Retina (tissue), 1 donor: ENCODE measurements around the gene MALAT1.

ENCODE experiments used
- DNase-seq: peaks from one replicate; pipeline ENCODE4 v3.0.0-alpha.2; 2016

The MALAT1 gene

DNA sequence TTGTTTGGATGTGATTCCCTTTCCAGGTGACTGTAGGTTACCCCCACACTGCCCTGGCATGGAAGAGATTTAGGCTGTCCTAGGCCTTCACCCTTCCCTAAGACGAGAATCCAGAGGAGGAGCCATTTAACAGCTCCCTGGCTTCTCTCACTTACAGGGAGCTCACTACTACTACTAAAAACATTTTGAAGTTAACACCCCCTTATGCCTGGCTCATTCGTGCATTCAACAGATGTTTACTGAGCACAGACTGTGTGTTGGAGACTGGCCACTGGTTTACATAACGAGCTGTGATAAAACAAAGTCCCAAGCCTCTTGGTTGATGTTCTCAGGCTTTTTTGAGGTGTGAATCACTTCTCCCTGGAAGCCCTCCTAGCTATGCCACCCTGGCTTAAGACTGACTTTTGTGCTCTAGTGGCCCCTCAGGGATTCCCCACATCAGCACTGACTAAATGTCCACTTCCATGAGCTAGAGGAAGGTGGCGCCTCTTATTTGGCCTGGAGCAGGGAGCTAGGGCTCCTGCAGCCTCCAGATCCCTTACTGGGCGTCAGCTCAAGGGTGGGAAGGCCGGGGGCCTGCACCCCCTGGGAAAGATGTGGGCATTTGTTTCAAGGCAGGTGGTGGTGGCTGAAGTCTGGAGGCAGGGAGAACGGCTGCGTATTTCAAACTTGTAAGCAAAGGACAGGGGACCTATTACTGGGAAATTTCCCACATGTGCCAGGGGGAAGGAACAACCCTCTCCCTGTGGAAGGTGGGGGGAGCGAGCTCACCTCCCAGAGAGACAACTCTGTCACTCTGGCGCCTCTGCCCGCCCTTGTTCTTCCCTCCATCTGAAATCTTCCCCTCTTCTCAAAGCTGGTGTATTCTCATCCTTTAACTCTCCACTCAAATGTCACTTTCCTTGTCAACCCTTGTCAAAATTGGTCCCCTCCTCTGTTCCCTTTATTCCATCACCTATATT, 19.4 kb upstream of the MALAT1 start:
- DNase-seq = peak; percentile 61

DNA sequence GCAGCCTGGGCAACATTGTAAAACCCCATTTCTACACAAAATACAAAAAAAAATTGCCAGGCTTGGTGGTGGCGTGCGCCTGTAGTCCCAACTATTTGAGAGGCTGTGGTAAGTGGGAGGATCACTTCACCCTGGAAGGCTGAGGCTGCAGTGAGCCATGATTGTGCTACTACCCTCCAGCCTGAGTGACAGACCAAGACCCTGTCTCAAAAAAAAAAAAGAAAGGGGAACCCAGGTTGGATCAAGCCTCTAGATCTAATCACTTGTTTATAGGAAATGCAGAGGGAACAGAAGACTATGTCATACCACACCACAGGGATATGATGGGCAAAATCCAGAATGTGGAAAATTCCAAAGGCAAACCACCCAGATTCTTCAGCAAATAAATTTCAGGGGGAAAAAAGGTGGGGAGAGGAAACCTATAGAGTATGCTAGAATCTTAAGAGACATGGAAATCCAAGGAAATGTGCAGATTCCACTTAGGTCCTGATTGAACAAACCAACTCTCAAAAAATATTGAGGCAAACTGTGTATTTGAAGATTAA, 16.5 kb upstream of the MALAT1 start:
- DNase-seq = no peak

GRCh38 chr11:65485920-65486219, 13.0 kb upstream of the MALAT1 start:
- no peak for DNase-seq

DNA sequence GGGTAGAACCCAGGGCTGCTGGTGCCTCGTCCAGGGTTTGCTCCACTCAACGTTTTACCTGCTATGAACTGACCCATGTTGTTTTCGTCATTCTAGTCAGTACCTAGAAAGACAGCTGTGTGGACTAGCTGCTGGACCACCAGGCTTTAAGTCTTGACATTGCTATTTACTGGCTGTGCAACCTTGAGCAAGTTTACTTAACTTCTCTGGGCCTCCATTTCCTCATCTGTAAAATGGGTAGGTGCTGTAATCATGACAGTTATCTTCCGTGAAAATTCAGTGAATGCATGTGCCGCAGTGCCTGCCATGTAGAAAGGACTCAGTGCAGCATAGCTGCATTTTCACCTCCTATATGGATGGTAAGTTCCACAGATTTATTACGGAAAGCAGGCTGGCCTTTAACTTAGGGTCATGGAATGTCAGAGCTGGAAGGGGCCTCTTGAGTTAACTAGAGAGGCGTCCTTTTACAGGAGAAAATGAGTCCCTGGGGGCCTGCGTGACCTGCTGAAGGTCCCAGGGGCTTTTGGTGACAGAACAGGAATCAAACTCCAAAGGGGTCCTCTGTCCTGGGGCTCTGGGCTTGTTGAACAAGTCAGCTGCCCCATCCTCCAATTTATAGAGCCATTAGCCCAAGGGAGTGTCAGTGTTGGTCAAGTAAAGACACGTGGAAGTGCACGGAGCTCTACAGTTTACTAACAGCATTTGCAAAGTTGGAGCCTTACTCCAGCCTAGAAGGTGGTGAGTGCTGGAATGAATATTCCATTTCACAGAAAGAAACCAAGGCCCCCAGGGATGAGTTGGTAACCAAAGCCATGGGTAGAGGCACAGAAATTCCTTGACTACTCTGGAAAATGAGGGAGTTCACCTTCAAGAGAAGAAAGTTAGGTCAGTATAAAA, 12.0 kb upstream of the MALAT1 start:
- no peak for DNase-seq

- DNase-seq = peak; percentile 98
Measured at GRCh38 chr11:65487467-65488272, 11.2 kb upstream of the MALAT1 start.

DNA sequence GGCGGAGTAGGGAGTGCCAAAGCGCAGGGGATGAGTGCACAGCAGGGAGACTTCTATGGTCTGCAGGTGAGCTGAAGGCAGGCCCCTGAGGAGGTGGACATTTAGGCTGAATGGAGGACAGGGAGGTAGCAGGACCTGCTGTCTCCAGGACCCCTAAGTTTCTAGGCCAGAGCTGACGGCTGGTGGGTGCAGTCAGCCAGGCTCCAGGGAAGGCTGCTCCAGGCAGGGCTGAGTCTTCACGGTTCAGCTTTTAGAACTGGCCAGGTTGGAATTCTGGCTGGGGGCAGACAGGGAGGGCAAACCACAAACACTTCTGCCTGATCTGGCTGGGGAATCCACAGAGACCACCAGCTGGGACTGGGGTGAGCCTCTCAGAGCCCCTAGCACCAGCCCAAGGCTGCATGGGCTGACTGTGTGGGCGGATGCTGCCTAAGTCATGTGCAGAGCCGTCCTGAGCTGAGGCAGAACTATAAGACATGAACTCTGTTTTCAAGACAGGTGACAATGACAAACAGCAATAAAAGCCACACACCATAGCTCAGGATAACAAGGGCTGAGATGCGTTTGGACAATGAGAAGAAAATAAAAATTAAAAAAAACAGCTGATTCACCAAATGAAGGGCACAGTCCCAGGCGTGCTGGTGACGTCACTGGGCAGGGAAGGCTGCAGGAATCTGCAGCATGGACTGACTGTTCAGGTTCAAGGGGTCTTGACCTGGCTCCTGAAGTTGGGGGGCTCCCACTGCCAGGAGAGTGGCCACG, 10.4 kb upstream of the MALAT1 start:
- peak; percentile 32 for DNase-seq

DNA sequence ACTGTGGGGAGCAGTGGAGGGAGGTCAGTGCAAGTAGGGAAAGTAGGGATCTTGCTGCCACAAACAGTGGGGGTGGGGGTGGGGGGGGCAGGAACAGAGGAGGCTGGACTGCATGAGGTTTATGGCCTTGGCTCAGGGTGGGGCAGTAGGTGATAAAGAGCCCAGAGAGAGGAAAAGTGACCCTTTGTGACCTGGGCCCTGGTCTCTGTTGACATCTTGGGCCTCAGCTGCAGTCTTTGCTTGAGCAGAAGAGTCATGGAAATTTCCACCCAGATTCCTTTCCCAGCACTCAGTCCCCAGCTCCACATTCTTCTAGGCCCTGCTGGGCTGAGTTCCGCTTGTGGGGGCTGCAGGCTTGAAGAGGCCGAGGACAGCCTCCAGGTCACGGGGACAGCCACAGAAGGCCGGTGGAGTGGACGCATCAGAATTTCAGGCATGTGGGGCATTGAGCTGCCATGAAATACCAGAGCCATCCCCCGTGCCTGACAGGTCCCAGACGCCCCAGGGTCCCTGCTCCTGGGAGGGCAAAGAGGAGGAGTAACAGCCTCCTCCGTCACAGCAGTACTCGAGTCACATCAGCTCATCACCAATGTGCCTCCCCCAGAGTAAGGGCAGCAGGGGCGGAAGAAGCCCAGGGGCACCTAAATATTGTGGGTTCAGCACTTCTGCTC, 9.7 kb upstream of the MALAT1 start:
- peak; percentile 72 for DNase-seq

DNA sequence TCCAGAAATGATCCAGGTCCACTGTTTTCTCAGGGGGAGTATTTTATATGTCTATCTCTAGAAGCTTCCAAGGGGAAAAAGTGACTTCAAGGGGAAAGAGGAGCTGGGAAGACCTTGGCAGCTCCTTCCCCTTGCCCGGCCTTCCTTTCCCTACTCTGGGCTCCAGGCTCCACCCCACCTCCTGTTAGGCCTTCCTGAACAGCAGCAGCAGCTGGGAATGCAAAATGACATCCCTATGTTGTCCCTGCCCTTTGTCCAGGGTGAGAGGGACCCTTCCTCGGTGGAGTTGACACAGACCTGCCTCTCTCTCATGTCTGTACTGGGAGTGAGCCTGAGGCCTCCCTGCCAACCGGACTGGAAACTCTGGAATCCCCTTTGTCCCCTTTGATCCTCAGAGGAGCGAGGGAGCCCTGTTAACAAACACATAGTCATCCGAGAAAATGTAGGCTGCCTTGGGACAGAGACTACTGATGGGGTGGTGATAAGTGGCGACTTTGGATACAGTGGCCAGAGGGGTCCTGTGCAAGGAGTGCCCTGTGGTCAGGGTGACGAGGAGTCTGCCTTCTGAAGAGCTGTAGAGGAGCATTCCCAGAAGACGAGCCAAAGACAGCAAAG, 9.0 kb upstream of the MALAT1 start:
- peak; percentile 66 for DNase-seq

GRCh38 chr11:65491163-65491465, 7.7 kb upstream of the MALAT1 start:
- DNase-seq = no peak

DNA sequence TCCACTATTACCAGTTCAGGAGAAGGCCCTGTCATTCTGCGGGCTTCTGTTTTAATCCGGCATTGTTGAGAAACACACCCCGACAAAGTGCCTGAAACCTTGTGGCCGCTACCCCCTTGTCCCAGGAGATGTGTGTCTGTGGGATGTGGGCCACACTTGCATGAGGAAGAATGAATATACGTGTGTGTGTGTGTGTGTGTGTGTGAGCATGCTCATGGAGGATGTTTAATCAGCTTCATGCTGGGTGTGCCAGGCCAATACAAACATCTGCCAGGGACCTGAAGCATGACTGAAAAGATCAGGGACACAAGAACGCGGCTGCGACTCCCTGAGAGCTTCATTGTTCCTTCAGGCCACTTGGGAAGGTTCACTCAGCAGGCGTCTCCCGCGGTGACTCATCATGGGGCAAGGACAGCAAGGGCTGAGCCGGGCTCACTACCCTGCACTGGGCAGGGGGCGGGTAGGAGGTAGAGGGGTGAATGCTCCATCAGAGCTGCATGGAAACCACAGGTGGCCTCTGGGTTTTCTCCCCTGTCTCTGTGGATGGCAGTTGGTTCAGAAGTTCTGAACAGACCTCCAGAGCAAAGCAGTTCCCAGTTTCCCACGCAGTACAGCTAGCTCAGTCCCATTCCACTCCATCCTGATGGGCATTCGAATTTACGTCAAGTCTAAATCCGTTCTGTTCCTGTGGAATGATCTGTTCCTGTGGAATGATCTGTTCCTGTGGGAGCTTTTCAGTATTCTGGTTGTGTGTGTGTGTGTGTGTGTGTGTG, 7.0 kb upstream of the MALAT1 start:
- peak; percentile 83 for DNase-seq

DNA sequence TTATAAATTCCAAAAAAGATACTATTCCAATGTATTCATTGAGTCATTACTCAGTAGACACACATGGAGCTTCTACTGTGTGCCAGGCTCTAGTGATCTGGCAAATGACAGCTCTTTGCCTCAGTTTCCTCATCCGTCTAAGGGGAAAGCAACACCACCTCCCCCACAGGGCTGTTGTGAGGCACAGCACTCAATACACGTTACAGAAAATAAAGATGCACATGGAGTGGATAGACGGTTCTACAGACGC, 6.5 kb upstream of the MALAT1 start:
- DNase-seq = no peak

DNA sequence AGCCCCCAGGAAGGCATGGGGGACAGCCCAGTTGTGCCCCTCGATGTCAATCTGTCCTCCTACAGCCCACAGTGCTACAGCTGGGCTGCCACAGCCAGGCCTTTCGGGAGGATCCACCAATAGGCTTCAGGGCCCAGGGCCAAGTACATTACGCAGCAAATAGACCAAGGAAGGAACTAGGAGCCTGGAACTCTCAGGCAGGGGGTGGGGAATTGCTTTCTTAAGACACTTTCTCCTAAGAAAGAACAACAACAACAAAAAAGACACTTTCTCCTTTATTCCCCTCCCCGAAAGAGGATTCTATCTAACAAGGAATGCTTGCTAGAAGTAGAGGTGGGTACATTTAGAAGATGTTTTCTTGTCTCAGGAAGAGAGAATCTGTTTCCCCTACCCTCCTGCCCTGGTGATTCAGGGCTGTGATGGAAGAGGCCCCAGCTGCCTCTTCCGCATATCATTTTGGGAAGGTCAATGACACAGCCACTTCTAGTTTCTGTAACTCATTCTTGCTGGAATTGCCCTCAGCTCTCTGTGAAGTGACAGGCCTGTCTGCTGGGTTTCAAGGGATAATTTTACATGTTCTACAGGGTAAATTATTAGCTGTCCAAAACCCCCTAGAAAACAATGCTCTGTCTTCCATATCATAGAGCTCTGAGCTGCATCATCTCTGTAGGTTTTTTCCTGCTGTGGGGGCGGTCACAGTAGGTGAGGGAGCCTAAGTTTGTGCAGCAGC, 6.0 kb upstream of the MALAT1 start:
- no peak for DNase-seq

DNA sequence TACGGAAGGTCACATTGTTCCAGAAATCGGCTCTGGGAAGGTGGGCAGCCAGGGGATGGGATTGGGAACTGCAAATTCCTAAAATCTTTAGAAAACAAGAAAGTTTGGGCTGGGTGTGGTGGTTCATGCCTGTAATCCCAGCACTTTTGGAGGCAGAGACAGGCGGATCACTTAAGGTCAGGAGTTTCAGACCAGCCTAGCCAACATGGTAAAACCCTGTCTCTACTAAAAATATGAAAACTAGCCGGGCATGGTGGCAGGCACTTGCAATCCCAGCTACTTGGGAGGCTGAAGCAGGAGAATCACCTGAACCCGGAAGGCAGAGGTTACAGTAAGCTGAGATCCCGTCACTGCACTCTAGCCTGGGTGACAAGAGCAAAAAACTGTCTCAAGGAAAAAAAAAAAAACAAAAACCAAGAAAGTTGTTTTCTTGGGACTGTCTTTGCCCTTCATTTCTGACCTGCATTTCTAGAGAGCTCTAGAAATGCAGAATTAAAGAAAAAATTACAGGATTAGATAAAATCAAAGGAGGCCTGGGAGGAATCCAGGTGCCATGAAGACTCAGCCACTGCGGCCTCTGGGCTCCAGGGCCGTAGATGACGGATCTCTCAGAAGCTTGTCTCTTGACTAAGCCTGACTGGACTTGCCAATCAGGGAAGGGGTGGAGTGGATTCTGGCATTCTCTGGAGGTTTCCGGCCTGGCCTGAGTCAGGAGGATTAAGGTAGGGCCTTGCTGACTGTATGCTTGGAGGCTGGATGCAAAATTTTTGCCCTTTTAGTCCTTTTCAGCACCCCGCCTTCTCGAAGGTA, 5.3 kb upstream of the MALAT1 start:
- DNase-seq = peak; percentile 42

DNA sequence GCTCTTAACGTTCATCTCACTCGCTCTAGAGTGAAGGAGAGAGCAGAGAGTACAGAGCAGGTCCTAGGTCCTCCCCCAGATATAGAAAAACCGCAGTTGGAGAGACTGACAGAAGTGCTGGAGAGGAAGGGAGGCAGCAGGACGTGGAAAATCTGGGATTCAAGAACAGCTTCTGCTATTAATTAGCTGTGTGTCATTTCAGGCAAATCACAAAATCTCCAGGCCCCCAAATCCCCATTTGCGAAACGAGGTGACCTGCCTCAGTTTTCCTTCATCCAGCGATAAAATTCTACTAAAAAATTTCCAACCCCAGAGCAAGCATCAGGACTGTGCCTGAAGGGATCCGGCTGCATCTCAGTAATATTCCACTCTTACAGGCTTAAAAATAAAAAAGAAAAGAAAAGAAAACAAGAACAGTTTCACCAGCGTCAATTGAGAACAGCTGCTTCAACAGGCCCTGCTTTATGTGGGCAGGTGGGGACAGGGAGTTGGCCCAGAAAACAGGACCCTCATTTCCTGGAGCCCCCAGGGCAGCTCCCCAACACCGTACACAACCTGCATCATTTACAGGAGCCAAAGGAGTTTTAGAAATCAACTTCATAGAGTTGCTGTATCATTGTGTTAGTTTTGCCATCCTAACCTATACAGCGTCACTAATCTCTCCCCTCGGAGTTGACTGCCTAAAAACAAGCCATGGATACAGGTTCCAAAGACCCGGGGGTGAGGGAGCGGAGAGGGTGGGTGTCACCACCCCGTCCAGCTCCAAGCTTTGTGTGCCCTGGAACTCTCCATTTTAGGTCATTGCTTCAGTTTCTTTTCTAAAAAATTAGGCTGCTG, 2.3 kb upstream of the MALAT1 start:
- DNase-seq = no peak

DNA sequence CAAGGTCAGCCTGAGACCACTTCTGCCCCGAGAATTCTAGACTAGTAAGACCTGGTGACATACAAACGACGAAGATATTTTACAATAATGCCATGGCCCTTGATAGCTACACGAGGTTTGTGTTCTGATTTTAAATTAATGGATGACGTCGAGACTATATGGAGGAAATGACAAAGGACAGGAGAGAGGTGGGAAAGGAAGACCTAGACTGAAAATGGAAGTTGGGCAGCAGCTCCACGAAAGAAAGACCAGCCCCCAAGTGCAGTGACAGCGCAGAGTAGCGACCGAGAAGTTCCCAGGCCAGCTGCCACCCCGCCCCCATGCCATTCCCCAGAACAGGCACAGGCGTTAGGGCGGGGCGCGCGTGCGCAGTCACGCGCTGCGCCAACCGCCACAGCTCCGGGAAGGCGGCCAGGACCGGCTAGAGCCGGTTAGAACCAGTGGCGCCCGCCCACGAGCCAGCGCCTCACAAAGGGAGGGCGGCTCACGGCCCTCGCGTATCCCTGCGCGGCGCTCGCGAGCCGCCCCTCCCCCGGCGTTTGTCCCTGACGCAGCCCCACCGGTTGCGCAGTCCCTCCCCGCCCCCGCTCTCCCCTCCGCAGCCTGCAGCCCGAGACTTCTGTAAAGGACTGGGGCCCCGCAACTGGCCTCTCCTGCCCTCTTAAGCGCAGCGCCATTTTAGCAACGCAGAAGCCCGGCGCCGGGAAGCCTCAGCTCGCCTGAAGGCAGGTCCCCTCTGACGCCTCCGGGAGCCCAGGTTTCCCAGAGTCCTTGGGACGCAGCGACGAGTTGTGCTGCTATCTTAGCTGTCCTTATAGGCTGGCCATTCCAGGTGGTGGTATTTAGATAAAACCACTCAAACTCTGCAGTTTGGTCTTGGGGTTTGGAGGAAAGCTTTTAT, 1.5 kb upstream of the MALAT1 start:
- peak; percentile 99 for DNase-seq

- DNase-seq = peak; percentile 90
Measured at GRCh38 chr11:65498042-65498726, 661 bp upstream of the MALAT1 start.

- DNase-seq = no peak
Measured at GRCh38 chr11:65498727-65498976, 193 bp upstream of the MALAT1 start.
